Measurements from ENCODE around the gene HECW1. TPM values are rescaled to one million over a fixed set of nuclear protein-coding genes. Genes with fewer than 3 reads are reported as not detected.
A peak's percentile ranks its signal among the peaks of the same experiment; 100 is the strongest.

HECW1 gene
- total RNA-seq, 2 experiments from 2014 or later = not detected

GRCh38 chr7:43502941-43503340 is 390.5 kb downstream of the HECW1 start:
- CTCF ChIA-PET = no interaction called here
- intact Hi-C loops (cut with micrococcal nuclease) = no loop called here
- DNase-seq = no peak
- H3K36me3 Mint-ChIP-seq (ENCODE audit: low read depth) = no peaks in the 10 kb centered on the region
- no peaks in the 10 kb centered on the region for H3K4me1 Mint-ChIP-seq (ENCODE audit: low read depth)
- H3K4me3 Mint-ChIP-seq = no peak overlapping the region
- H3K27ac Mint-ChIP-seq = no peak overlapping the region
- H3K9me3 Mint-ChIP-seq = no peaks in the 10 kb centered on the region
- H3K27me3 Mint-ChIP-seq (ENCODE audit: low read depth) = peaks cover 3% of the 10 kb centered on the region

DNA sequence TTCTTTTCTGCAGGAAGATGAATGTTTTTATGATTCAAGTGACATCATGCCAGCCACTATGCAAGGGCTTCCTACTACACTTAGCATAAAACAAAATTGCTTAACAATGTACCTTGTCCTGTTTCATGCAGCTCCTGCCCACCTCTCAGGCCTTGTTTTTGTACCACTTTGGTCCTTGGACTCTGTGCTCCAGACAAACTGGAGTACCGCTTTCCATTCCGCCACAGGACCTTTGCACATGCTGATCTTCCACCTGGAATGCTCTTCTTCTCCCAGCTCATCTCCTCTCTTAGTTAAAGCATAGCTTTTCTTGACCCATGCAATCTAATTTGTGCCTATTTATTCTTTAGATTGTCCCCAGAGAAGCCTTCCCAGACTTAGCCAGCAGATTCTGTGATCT is 393.0 kb downstream of the HECW1 start:
- CTCF ChIA-PET = no interaction called here
- no peak overlapping the region for H3K4me3 Mint-ChIP-seq
- peaks cover 3% of the 10 kb centered on the region for H3K4me1 Mint-ChIP-seq (ENCODE audit: low read depth)
- H3K36me3 Mint-ChIP-seq (ENCODE audit: low read depth) = no peaks in the 10 kb centered on the region
- no peaks in the 10 kb centered on the region for H3K9me3 Mint-ChIP-seq
- DNase-seq = no peak
- H3K27me3 Mint-ChIP-seq (ENCODE audit: low read depth) = no peaks in the 10 kb centered on the region
- no peak overlapping the region for H3K27ac Mint-ChIP-seq
- intact Hi-C loops (cut with micrococcal nuclease) = no loop called here

- no peaks in the 10 kb centered on the region for H3K9me3 Mint-ChIP-seq
- no peak for DNase-seq
- H3K27ac Mint-ChIP-seq = no peak overlapping the region
- intact Hi-C loops (cut with micrococcal nuclease) = no loop called here
- H3K4me1 Mint-ChIP-seq (ENCODE audit: low read depth) = peaks cover 3% of the 10 kb centered on the region
- H3K4me3 Mint-ChIP-seq = no peak overlapping the region
- H3K36me3 Mint-ChIP-seq (ENCODE audit: low read depth) = no peaks in the 10 kb centered on the region
- no peaks in the 10 kb centered on the region for H3K27me3 Mint-ChIP-seq (ENCODE audit: low read depth)
- CTCF ChIA-PET = no interaction called here
These were observed 394.0 kb downstream of the HECW1 start for GRCh38 chr7:43506460-43506859.

DNA sequence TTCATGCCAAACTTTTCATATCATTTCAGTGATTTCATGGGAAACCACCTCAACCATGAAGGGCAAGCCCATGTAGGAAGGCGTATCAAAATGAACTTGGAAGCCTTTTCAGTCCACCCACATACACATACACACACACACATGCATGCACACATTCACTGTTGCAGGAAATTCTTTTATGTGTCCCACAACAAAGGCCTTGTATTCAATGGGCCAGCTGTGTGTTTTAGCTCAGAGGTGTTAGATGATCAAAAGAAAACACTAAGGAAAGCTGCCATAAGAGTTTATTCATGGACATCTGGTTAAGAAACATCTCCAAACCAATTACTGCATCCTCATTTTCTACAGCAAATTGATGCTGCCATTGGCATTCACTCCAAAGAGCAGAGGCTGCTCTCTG is 396.0 kb downstream of the HECW1 start:
- CTCF ChIA-PET = no interaction called here
- H3K4me1 Mint-ChIP-seq (ENCODE audit: low read depth) = peaks cover 3% of the 10 kb centered on the region
- H3K27me3 Mint-ChIP-seq (ENCODE audit: low read depth) = no peaks in the 10 kb centered on the region
- H3K36me3 Mint-ChIP-seq (ENCODE audit: low read depth) = no peaks in the 10 kb centered on the region
- no peak for DNase-seq
- H3K27ac Mint-ChIP-seq = no peak overlapping the region
- H3K9me3 Mint-ChIP-seq = no peaks in the 10 kb centered on the region
- no peak overlapping the region for H3K4me3 Mint-ChIP-seq
- intact Hi-C loops (cut with micrococcal nuclease) = no loop called here

GRCh38 chr7:43509906-43510305 is 397.5 kb downstream of the HECW1 start:
- intact Hi-C loops (cut with micrococcal nuclease) = no loop called here
- H3K36me3 Mint-ChIP-seq (ENCODE audit: low read depth) = no peaks in the 10 kb centered on the region
- peaks cover 3% of the 10 kb centered on the region for H3K4me1 Mint-ChIP-seq (ENCODE audit: low read depth)
- H3K9me3 Mint-ChIP-seq = no peaks in the 10 kb centered on the region
- no peak for DNase-seq
- H3K27ac Mint-ChIP-seq = no peak overlapping the region
- CTCF ChIA-PET = no interaction called here
- no peaks in the 10 kb centered on the region for H3K27me3 Mint-ChIP-seq (ENCODE audit: low read depth)
- no peak overlapping the region for H3K4me3 Mint-ChIP-seq

GRCh38 chr7:43511029-43511428 is 398.6 kb downstream of the HECW1 start:
- Mint-ChIP-seq H3K27ac (no peak overlapping the region), H3K27me3 (ENCODE audit: low read depth) (peaks cover 5% of the 10 kb centered on the region), H3K36me3 (ENCODE audit: low read depth) (no peaks in the 10 kb centered on the region), H3K4me3 (no peak overlapping the region), H3K9me3 (no peaks in the 10 kb centered on the region), H3K4me1 (ENCODE audit: low read depth) (peaks cover 3% of the 10 kb centered on the region)
- no peak for DNase-seq
- CTCF ChIA-PET = no interaction called here
- intact Hi-C loops (cut with micrococcal nuclease) = no loop called here

DNA sequence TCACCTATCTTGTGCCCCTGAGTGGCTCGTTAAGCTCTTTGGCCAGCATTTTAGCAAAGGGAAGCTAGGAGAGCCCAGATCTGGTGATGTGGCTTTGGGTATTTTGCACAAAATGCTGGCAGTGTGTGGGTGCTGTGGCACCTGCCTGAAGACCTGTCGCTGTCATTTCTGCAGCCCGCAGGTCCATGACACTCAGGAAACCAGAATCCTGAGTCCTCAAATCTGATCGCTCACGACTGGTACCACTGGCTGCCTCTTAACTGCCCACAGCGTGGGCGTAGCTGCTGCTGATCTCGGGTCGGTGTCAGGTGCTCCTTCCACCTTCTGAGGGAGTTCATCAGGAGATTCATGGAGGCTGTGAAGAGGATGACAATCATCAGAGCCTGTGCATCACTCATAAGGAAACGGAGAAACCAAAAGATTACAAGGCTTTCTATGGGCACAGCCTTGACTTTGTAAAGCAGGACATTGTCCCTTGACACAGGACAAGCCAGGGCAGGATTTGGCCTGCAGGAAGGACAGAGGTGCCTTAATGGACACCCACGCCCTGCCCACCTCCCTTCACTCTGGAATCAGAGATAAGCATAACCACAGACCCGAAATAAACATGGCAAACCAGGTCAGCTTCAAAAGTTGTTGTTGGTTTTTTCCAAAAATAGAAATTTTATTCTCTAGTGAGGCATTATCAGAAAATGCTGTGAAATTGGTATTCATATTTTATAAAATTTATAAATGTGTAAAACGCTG is 399.5 kb downstream of the HECW1 start:
- CTCF ChIA-PET = no interaction called here
- Mint-ChIP-seq H3K36me3 (ENCODE audit: low read depth) (no peaks in the 10 kb centered on the region), H3K27me3 (ENCODE audit: low read depth) (peaks cover 7% of the 10 kb centered on the region)

DNA sequence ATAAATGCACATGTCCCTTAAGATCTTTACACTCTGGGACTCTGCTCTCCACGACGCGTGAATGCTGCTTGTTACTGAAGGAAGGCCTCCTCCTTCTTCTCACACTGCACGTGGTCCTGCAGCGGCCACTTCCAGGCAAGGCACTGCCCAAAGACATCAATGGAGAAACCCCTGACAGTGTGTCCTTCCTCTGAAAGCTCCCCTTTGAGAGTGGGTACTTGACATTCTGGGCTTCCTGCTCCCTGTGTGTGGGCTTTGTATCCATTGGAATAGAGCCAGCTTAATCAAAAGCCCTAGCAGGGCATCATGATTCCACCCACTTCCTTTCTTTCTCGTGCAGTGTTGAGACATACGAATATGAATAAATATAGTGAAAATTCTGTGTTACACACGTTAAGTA is 400.8 kb downstream of the HECW1 start:
- H3K36me3 Mint-ChIP-seq (ENCODE audit: low read depth) = no peaks in the 10 kb centered on the region
- no peak overlapping the region for H3K4me3 Mint-ChIP-seq
- intact Hi-C loops (cut with micrococcal nuclease) = no loop called here
- H3K27ac Mint-ChIP-seq = no peak overlapping the region
- no peaks in the 10 kb centered on the region for H3K9me3 Mint-ChIP-seq
- CTCF ChIA-PET = no interaction called here
- H3K4me1 Mint-ChIP-seq (ENCODE audit: low read depth) = peaks cover 3% of the 10 kb centered on the region
- DNase-seq = no peak
- H3K27me3 Mint-ChIP-seq (ENCODE audit: low read depth) = peaks cover 7% of the 10 kb centered on the region

More for the DNA sequence above, 399.5 kb downstream of the HECW1 start:
- DNase-seq = no peak
- intact Hi-C loops (cut with micrococcal nuclease) = no loop called here
- no peaks in the 10 kb centered on the region for H3K9me3 Mint-ChIP-seq
- no peak overlapping the region for H3K27ac Mint-ChIP-seq
- peaks cover 3% of the 10 kb centered on the region for H3K4me1 Mint-ChIP-seq (ENCODE audit: low read depth)
- no peak overlapping the region for H3K4me3 Mint-ChIP-seq

DNA sequence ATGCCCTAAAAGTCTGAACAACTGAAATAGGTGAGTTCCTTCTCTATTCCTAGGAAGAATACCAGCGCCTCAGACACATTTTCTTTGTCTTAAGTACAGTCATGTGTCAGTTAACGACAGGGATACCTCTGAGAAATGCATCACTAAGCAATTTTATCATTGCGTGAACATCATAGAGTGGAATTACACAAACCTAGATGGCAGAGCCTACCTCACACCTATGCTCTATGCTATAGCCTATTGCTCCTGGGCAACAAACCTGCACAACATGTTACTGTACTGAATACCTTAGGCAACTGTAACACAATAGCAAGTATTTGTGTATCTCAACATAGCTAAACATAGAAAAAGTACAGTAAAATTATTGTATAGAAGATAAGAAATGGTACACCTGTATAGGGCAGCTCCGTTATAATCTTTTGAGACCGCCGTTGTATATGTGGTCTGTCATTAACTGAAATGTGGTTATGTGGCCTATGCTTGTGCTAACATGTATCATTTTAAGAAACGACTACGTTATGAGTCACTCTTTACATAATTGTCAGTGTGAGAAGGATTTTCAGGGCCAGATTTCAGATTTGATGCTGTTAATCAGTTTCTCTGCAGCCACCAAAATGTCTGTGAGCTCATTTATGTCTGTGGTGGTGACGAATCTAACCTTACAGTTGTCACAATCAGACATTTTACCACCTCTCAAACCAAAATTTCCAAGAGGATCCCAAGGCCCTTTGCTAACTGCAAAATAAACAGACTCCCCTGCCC is 404.3 kb downstream of the HECW1 start:
- peak; percentile 8 for DNase-seq
- Mint-ChIP-seq H3K4me1 (ENCODE audit: low read depth) (no peaks in the 10 kb centered on the region), H3K9me3 (no peaks in the 10 kb centered on the region), H3K27me3 (ENCODE audit: low read depth) (peaks cover 7% of the 10 kb centered on the region), H3K4me3 (no peak overlapping the region), H3K27ac (no peak overlapping the region), H3K36me3 (ENCODE audit: low read depth) (no peaks in the 10 kb centered on the region)
- intact Hi-C loops (cut with micrococcal nuclease) = no loop called here
- CTCF ChIA-PET = interaction anchor here (1.3 kb wide), 1 partner anchor 37 kb away, joined by 3 read pairs; no protein-coding TSS in a partner anchor

DNA sequence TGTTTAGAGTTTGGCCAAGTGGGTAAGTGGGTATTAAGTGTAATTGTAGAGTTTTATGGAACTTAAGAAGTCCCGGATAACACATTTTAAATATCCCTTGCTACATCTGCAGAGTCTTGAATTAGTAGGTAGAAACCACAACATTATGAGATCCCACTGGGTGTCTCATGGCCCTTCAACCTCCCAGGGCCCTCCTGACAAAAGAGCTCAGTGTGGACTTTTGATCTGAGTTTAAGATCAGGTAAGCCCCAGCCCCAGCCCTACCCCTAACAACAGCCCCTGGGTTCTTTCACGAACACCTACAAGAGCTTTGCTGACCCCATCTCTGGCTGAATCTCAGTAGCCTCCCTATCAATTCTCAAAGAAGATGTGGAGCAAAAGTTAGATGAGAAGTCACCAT is 405.0 kb downstream of the HECW1 start:
- intact Hi-C loops (cut with micrococcal nuclease) = no loop called here
- no peak overlapping the region for H3K4me3 Mint-ChIP-seq
- H3K27ac Mint-ChIP-seq = no peak overlapping the region
- CTCF ChIA-PET = interaction anchor here (1.3 kb wide), 1 partner anchor 38 kb away, joined by 3 read pairs; no protein-coding TSS in a partner anchor
- no peaks in the 10 kb centered on the region for H3K4me1 Mint-ChIP-seq (ENCODE audit: low read depth)
- DNase-seq = no peak
- H3K27me3 Mint-ChIP-seq (ENCODE audit: low read depth) = peaks cover 7% of the 10 kb centered on the region
- H3K36me3 Mint-ChIP-seq (ENCODE audit: low read depth) = no peaks in the 10 kb centered on the region
- no peaks in the 10 kb centered on the region for H3K9me3 Mint-ChIP-seq

GRCh38 chr7:43520201-43520600 is 407.8 kb downstream of the HECW1 start:
- Mint-ChIP-seq H3K36me3 (ENCODE audit: low read depth) (no peaks in the 10 kb centered on the region), H3K4me1 (ENCODE audit: low read depth) (no peaks in the 10 kb centered on the region), H3K4me3 (no peak overlapping the region), H3K27ac (no peak overlapping the region), H3K9me3 (no peaks in the 10 kb centered on the region), H3K27me3 (ENCODE audit: low read depth) (peaks cover 6% of the 10 kb centered on the region)
- DNase-seq = no peak
- CTCF ChIA-PET = interaction anchor here (1.2 kb wide), 1 partner anchor 62 kb away, joined by 4 read pairs; the partner anchor contains the start of gene STK17A
- intact Hi-C loops (cut with micrococcal nuclease) = no loop called here

DNA sequence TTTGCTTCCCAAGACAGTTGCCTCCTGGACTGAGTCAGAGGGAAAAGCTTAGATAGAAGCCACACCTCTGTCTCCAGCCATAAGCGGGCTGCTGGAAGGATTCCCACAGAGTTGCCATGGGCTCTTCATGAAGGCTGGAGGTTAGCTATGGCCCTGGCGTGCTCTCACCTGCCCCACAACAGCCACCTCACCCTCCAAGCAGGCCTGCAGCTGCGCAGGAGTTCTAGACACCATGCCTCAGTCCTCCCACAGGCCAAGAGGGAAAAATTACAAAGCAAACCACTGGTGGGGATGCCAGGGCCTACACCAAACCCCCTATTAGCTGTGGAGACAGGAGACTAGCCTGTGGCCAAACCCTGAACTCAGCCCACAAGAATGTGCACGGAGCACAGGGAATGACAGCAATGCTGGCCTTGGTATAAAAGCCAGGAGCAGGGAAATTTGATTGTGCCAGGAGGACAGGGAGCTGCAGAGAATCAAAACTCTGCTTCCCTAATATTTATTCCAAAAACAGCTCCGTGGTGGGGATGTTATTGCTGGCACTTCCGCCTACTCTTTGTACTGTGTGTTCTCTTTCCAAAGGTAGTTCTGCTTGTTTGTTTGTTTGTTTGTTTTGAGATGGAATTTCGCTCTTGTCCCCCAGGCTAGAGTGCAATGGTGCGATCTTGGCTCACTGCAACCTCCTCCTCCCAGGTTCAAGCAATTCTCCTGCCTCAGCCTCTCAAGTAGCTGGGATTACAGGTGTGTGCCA is 410.1 kb downstream of the HECW1 start:
- H3K36me3 Mint-ChIP-seq (ENCODE audit: low read depth) = no peaks in the 10 kb centered on the region
- H3K4me3 Mint-ChIP-seq = no peak overlapping the region
- CTCF ChIA-PET = interaction anchor here (0.6 kb wide), 1 partner anchor 60 kb away, joined by 4 read pairs; no protein-coding TSS in a partner anchor
- H3K4me1 Mint-ChIP-seq (ENCODE audit: low read depth) = no peaks in the 10 kb centered on the region
- intact Hi-C loops (cut with micrococcal nuclease) = no loop called here
- no peak for DNase-seq
- no peak overlapping the region for H3K27ac Mint-ChIP-seq
- H3K9me3 Mint-ChIP-seq = no peaks in the 10 kb centered on the region
- no peaks in the 10 kb centered on the region for H3K27me3 Mint-ChIP-seq (ENCODE audit: low read depth)

Measured in activated naive CD4-positive, alpha-beta T cell treated with anti-CD3 and anti-CD28 coated beads for 36 hours (primary cell).